Measurements from ENCODE around the gene MGAM2.
"Not testable (repeated sequence)": the region's sequence is repeated elsewhere in the genome, so short reads cannot be mapped to it uniquely, and the experiment has no call there.

Gene MGAM2

GRCh38 chr7:142088022-142088714 is 23.4 kb upstream of the MGAM2 start:
- no peak overlapping the region for H3K27ac ChIP-seq
- DNase-seq (ENCODE audit: low spot score), result no peak
- H3K4me3 ChIP-seq, result no peak overlapping the region
- TF ChIP-seq CTCF (IDR thresholded peaks at IDR 0.05), result no peak

DNA sequence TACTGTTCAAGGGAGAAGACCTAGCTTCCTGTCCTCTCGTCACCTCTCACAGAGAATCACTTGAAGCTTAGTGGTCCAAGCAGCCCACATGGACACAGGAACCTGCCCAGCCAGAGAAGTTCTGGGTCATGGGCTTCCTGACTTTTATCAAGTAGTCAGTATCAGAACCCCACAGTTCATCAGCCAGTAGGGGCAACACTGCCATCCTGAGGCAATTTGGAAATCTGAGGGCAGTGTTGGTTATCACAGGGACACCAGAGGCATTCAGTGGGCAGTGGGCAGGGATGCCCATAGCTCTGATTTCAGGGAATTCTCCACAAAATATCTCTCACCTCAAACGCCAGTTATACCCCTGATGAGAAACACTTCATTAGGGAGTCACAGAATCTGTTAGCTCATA is 22.5 kb upstream of the MGAM2 start:
- no peak for TF ChIP-seq CTCF (IDR thresholded peaks at IDR 0.05)
- H3K4me3 ChIP-seq, result no peak overlapping the region
- no peak overlapping the region for H3K27ac ChIP-seq
- no peak for DNase-seq (ENCODE audit: low spot score)

GRCh38 chr7:142091961-142092360 is 19.6 kb upstream of the MGAM2 start:
- no peak for DNase-seq (ENCODE audit: low spot score)
- TF ChIP-seq CTCF (IDR thresholded peaks at IDR 0.05), result no peak
- Histone ChIP-seq H3K4me3 (no peak overlapping the region), H3K27ac (no peak overlapping the region)

DNA sequence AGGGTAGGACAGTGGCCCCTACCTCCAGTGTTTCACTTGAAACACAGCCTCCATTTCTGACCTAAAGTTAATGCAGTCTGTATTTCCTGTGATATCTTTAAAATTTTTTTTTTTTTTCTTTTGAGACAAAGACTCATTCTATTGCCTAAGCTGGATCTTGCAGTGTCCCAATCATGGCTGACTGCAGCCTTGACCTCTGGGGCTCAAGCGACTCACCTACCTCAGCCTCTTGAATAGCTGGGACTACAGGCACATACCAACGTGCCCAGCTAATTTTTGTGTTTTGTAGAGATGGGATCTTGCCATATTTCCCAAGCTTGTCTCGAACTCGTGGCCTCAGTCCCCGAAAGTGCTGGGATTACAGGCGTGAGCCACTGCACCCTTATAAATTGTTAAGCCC is 16.7 kb upstream of the MGAM2 start:
- no peak for TF ChIP-seq CTCF (IDR thresholded peaks at IDR 0.05)
- H3K27ac ChIP-seq, result no peak overlapping the region
- DNase-seq (ENCODE audit: low spot score), result no peak
- no peak overlapping the region for H3K4me3 ChIP-seq

DNA sequence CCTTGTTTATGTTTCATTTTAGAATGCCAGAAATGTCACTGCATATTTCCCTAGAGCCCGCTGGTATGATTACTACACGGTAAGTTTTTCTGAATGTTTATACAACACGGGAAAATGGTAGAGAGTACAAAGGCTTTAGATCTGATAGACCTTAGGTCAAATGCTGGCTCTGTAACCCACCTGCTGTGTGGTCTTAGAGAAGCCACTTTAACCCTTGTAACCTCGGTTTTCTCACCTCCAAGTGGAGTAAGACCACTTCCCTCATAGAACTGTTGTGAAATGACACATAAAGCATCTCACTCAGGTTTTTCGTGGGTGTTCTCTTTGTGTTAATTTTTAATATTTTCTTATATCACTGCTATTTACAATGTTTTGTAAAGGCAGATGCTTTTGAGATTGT is 13.9 kb upstream of the MGAM2 start:
- no peak for DNase-seq (ENCODE audit: low spot score)
- Histone ChIP-seq H3K4me3 (no peak overlapping the region), H3K27ac (no peak overlapping the region)
- TF ChIP-seq CTCF (IDR thresholded peaks at IDR 0.05), result no peak

GRCh38 chr7:142098004-142098403 is 13.5 kb upstream of the MGAM2 start:
- no peak overlapping the region for H3K4me3 ChIP-seq
- DNase-seq (ENCODE audit: low spot score), result no peak
- H3K27ac ChIP-seq, result no peak overlapping the region
- TF ChIP-seq CTCF (IDR thresholded peaks at IDR 0.05), result no peak

GRCh38 chr7:142099347-142099746 is 12.2 kb upstream of the MGAM2 start:
- H3K4me3 ChIP-seq; H3K27ac ChIP-seq; DNase-seq (ENCODE audit: low spot score): not testable (repeated sequence)

Data from coronary artery (tissue), 2 donors.